Endometrium (tissue), 2 donors: ENCODE measurements around the gene DMXL2.
"Not testable (repeated sequence)": the region's sequence is repeated elsewhere in the genome, so short reads cannot be mapped to it uniquely, and the experiment has no call there.

Experiments
- FAIRE-seq: peaks from 2 replicates; lab custom pipeline; 2012; peaks lifted over from hg19 to GRCh38; lab: Jason Lieb, UNC
- donor health status: control.
- donor health status: control.

DMXL2 gene

GRCh38 chr15:51621936-51622603 lies 501 bp downstream of the DMXL2 start:
- FAIRE-seq: no peak

- FAIRE-seq: no peak
Observed at GRCh38 chr15:51621155-51621765, 1.3 kb downstream of the DMXL2 start.

- no peak for FAIRE-seq
Observed at GRCh38 chr15:51620641-51621040, 1.9 kb downstream of the DMXL2 start.

GRCh38 chr15:51620122-51620521 lies 2.4 kb downstream of the DMXL2 start:
- no peak for FAIRE-seq

GRCh38 chr15:51619331-51620035 lies 3.1 kb downstream of the DMXL2 start:
- no peak for FAIRE-seq

- no peak for FAIRE-seq
Observed at GRCh38 chr15:51617886-51618285, 4.7 kb downstream of the DMXL2 start.

GRCh38 chr15:51613951-51614350 lies 8.6 kb downstream of the DMXL2 start:
- no peak for FAIRE-seq

- FAIRE-seq: not testable (repeated sequence)
Observed at GRCh38 chr15:51612669-51613068, 9.9 kb downstream of the DMXL2 start.

GRCh38 chr15:51603462-51603948 lies 19.1 kb downstream of the DMXL2 start:
- FAIRE-seq: not testable (repeated sequence)

GRCh38 chr15:51603002-51603401 lies 19.6 kb downstream of the DMXL2 start:
- no peak for FAIRE-seq

GRCh38 chr15:51602484-51602883 lies 20.1 kb downstream of the DMXL2 start:
- FAIRE-seq: no peak

- FAIRE-seq: no peak
Observed at GRCh38 chr15:51601801-51602200, 20.8 kb downstream of the DMXL2 start.

GRCh38 chr15:51600114-51600513 lies 22.5 kb downstream of the DMXL2 start:
- FAIRE-seq: no peak

GRCh38 chr15:51589881-51590568 lies 32.5 kb downstream of the DMXL2 start:
- FAIRE-seq: no peak

- no peak for FAIRE-seq
Observed at GRCh38 chr15:51588966-51589365, 33.6 kb downstream of the DMXL2 start.

GRCh38 chr15:51585986-51586385 lies 36.6 kb downstream of the DMXL2 start:
- FAIRE-seq: no peak

- no peak for FAIRE-seq
Observed at GRCh38 chr15:51580982-51581381, 41.6 kb downstream of the DMXL2 start.

GRCh38 chr15:51580385-51580784 lies 42.2 kb downstream of the DMXL2 start:
- no peak for FAIRE-seq

- FAIRE-seq: no peak
Observed at GRCh38 chr15:51579012-51579411, 43.6 kb downstream of the DMXL2 start.

- FAIRE-seq: no peak
Observed at GRCh38 chr15:51577636-51578304, 44.8 kb downstream of the DMXL2 start.

GRCh38 chr15:51576911-51577500 lies 45.6 kb downstream of the DMXL2 start:
- FAIRE-seq: no peak
